A549 treated with DMSO at 1 μM for 4 hours (cell line): ENCODE measurements around the gene DDX39B. TPM values are rescaled to one million over a fixed set of nuclear protein-coding genes. Genes with fewer than 3 reads are reported as not detected.

Source experiments
- total RNA-seq: library from RNA; stranded (reverse); fragments of 200-300 nt; extraction: Qiagen RNA extraction; gene quantifications from 5 replicates; pipeline ENCODE4 v1.2.3, GENCODE V29; 2022; ENCODE audit warnings: low read depth

The DDX39B gene
- 352 to 407 TPM (median 386 TPM) in 5 replicates for total RNA-seq

DNA sequence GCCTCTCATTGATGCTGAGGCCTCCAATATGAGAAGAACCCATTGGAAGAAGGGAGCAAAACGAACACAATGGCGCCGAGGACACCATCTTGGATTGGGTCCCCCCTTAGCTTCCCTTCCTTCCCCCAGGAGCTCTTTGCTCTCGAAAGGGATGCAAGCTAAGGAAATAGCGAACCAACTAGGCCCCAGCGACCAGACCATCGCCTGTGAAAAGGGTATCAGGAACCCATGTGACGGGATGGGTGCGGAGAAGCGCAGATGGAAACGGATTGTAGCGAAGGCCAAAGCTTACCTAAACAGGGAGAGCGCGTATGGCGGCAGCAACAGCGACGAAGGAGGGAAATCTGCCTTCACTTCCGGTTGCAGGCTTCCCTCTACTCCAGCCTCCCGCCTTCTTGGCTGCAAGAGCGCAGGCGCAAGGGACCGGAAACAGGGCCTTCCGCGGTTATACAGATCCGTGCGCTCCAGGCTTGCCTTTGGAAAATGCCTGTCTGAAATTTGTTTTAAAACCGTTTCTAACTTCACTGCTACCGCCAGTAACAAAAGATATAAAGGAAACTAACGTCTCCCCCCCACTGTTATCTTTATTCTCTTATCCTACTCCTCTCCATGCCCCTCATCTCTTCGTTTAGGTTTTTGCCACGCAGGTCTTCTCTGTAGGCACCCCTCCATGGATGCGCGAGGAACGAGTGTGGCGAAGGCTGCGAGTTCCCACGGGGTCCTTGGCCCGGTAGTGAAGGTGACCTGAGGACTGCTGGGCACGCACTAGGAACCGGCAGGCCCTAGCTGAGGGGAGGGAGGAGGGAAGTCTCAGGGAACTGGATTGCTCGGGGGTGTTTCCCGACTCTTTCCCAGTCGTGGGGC, at the start of gene DDX39B:
TSS of gene DDX39B (minus strand) at position 346 of the 864 bp plus-strand sequence. CDS start 1,471 bp downstream, outside the sequence.

GRCh38 chr6:31586008-31586407, 44.2 kb upstream of the DDX39B start, which contains the start of gene LST1:
TSS of gene LST1 (plus strand) at chr6:31586277. CDS start at chr6:31587300, 1,023 bp downstream.

GRCh38 chr6:31582230-31582643, 40.4 kb upstream of the DDX39B start, which contains the start of gene LTB:
TSS of gene LTB (minus strand) at chr6:31582424. CDS start at chr6:31582417, 7 bp downstream.

GRCh38 chr6:31575335-31575901, 33.6 kb upstream of the DDX39B start, which contains the start of gene TNF:
TSS of gene TNF (plus strand) at chr6:31575565. CDS start at chr6:31575742, 177 bp downstream.

DNA sequence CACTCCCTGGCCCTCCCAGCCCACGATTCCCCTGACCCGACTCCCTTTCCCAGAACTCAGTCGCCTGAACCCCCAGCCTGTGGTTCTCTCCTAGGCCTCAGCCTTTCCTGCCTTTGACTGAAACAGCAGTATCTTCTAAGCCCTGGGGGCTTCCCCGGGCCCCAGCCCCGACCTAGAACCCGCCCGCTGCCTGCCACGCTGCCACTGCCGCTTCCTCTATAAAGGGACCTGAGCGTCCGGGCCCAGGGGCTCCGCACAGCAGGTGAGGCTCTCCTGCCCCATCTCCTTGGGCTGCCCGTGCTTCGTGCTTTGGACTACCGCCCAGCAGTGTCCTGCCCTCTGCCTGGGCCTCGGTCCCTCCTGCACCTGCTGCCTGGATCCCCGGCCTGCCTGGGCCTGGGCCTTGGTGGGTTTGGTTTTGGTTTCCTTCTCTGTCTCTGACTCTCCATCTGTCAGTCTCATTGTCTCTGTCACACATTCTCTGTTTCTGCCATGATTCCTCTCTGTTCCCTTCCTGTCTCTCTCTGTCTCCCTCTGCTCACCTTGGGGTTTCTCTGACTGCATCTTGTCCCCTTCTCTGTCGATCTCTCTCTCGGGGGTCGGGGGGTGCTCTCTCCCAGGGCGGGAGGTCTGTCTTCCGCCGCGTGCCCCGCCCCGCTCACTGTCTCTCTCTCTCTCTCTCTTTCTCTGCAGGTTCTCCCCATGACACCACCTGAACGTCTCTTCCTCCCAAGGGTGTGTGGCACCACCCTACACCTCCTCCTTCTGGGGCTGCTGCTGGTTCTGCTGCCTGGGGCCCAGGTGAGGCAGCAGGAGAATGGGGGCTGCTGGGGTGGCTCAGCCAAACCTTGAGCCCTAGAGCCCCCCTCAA, 30.5 kb upstream of the DDX39B start, which contains the start of gene LTA:
TSS of gene LTA (plus strand) at position 249 of the 871 bp plus-strand sequence. CDS start at position 703, 454 bp downstream.

DNA sequence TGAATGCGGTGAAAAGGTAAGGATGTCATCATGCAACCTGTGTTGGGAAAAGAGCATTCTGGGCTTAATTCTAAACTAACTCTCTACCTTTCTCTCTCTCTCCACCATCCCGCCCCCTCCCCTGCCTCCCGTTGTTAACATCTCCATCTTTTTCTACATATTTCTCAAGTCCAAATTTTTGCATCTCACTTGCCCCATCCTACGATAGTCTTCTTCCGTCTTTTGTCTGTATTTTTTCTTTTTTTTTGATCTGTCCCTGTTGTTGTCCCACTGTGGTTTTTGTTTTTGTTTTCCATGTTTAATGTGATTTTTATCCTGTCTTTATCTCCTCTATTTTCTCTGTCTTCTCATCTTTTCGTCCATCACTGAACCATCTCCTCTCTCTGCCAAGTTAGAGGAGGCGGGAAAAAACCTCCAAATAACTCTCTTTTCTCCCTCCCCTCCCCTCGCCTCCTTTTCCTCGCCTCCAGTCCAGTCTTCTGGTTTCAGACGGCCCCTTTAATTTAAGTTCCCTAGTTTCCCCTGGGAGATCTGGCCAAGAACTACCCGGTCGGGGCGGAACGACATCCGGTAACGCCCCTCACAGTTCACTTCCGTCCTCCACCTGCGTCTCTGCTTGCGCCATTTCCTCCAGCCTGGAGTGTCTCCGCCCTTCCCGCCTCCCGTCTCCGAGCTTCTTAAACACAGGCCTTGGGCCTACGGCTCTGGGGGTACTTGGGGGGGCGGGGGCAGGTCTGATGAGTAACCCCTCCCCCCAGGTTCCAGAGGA, 5.3 kb upstream of the DDX39B start, which contains the start of gene NFKBIL1:
TSS of gene NFKBIL1 (plus strand) at position 651 of the 769 bp plus-strand sequence. CDS start at position 738, 87 bp downstream.

GRCh38 chr6:31546339-31546957, 4.6 kb upstream of the DDX39B start, which contains the start of gene ATP6V1G2:
TSS of gene ATP6V1G2 (minus strand) at chr6:31546608. CDS start at chr6:31546559, 49 bp downstream.

GRCh38 chr6:31528821-31529328, 12.9 kb downstream of the DDX39B start, which contains the start of gene MCCD1:
TSS of gene MCCD1 (plus strand) at chr6:31528962. CDS start at chr6:31529015, 53 bp downstream.

DNA sequence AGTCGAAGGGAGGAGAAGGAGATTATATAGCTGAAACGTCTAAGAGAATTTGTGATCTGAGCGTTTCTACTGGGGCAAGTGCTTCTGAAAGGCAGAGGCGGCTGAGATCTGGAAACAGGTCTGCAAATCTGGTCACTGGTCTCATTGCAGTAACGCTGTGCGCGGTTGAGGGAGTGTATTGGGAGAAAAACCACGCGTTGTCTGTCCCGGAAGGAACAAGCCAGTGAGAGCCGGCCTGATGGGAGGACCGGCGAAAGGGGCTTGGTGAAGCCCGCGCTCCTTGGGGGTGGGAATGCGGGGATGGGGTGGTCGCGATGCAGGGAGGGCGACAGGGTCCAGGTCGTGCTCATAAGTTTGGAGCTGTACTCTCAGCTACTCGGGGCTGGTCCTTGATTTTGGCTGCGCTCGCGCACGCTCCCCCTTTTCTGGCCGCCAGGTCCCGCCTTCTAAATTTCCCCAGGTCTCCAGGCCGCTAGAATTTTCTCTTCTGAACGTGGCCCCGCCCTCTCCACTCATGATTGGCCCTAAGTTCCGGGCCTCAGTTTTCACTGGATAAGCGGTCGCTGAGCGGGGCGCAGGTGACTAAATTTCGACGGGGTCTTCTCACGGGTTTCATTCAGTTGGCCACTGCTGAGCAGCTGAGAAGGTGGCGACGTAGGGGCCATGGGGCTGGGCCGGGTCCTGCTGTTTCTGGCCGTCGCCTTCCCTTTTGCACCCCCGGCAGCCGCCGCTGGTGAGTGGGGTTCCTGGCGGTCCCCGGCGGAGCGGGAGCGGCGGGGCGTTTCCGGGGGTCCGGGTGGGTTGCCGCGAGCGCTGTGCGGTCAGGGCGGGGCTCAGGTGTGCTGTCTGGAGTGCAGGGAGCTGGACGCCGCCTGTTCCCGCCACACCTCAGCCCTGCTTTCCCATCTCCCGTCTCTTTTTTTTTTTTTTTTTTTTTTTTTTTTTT, 44.0 kb downstream of the DDX39B start, which contains the start of gene MICB:
TSS of gene MICB (plus strand) at position 615 of the 946 bp plus-strand sequence. CDS start at position 664, 49 bp downstream.

Other genes with a start within 250 kb of the DDX39B start
- gene HLA-B, start 184.8 kb downstream of the DDX39B start, total RNA-seq = 22.4 to 31.2 TPM (median 26.4 TPM) in 5 replicates
- gene MICA, start 138.4 kb downstream of the DDX39B start, total RNA-seq = 26.7 to 28.7 TPM (median 27.5 TPM) in 5 replicates
- gene MICB, start 43.9 kb downstream of the DDX39B start, total RNA-seq = 7.6 to 9.0 TPM (median 8.6 TPM) in 5 replicates
- not detected in 5 replicates for gene MCCD1, start 13.0 kb downstream of the DDX39B start, total RNA-seq
- gene ATP6V1G2, start 4.6 kb upstream of the DDX39B start, total RNA-seq = 0.40 to 0.77 TPM (median 0.64 TPM) in 5 replicates
- 9.6 to 12.9 TPM (median 11.4 TPM) in 5 replicates for gene NFKBIL1, start 5.6 kb upstream of the DDX39B start, total RNA-seq
- 0.11 to 0.12 TPM in 2 of 5 replicates, not detected in the others for gene LTA, start 30.3 kb upstream of the DDX39B start, total RNA-seq
- gene TNF, start 33.6 kb upstream of the DDX39B start, total RNA-seq = 0.10 to 0.22 TPM (median 0.11 TPM) in 3 of 5 replicates, not detected in the others
- 0.29 to 0.50 TPM (median 0.49 TPM) in 5 replicates for gene LTB, start 40.4 kb upstream of the DDX39B start, total RNA-seq
- 0.20 to 0.26 TPM in 2 of 5 replicates, not detected in the others for gene LST1, start 44.3 kb upstream of the DDX39B start, total RNA-seq
- not detected in 5 replicates for gene NCR3, start 51.0 kb upstream of the DDX39B start, total RNA-seq
- gene AIF1, start 73.2 kb upstream of the DDX39B start, total RNA-seq = not detected in 5 replicates
- gene PRRC2A, start 78.7 kb upstream of the DDX39B start, total RNA-seq = 68.9 to 101 TPM (median 86.8 TPM) in 5 replicates
- gene BAG6, start 110.7 kb upstream of the DDX39B start, total RNA-seq = 119 to 155 TPM (median 144 TPM) in 5 replicates
- gene APOM, start 113.9 kb upstream of the DDX39B start, total RNA-seq = 2.8 to 3.8 TPM (median 3.2 TPM) in 5 replicates
- gene C6orf47, start 118.8 kb upstream of the DDX39B start, total RNA-seq = 10.9 to 13.1 TPM (median 12.1 TPM) in 5 replicates
- 10.7 to 15.4 TPM (median 12.2 TPM) in 5 replicates for gene GPANK1, start 123.0 kb upstream of the DDX39B start, total RNA-seq
- gene CSNK2B, start 124.1 kb upstream of the DDX39B start, total RNA-seq = 165 to 176 TPM (median 167 TPM) in 5 replicates
- gene LY6G5B, start 128.0 kb upstream of the DDX39B start, total RNA-seq = 3.6 to 5.8 TPM (median 5.1 TPM) in 5 replicates
- gene LY6G5C, start 139.1 kb upstream of the DDX39B start, total RNA-seq = 0.95 to 2.0 TPM (median 1.3 TPM) in 5 replicates
- 16.1 to 20.1 TPM (median 17.9 TPM) in 5 replicates for gene ABHD16A, start 161.3 kb upstream of the DDX39B start, total RNA-seq
- not detected in 5 replicates for gene LY6G6F, start 164.9 kb upstream of the DDX39B start, total RNA-seq
- gene LY6G6D, start 173.3 kb upstream of the DDX39B start, total RNA-seq = not detected in 5 replicates
- gene LY6G6C, start 179.7 kb upstream of the DDX39B start, total RNA-seq = 0.12 to 0.20 TPM in 2 of 5 replicates, not detected in the others
- not detected in 5 replicates for gene MPIG6B, start 181.4 kb upstream of the DDX39B start, total RNA-seq
- gene DDAH2, start 187.3 kb upstream of the DDX39B start, total RNA-seq = 27.0 to 30.0 TPM (median 27.6 TPM) in 5 replicates
- gene CLIC1, start 194.5 kb upstream of the DDX39B start, total RNA-seq = 490 to 521 TPM (median 507 TPM) in 5 replicates
- gene MSH5, start 198.0 kb upstream of the DDX39B start, total RNA-seq = 10.7 to 16.8 TPM (median 15.8 TPM) in 5 replicates
- gene SAPCD1, start 220.7 kb upstream of the DDX39B start, total RNA-seq = 3.0 to 5.0 TPM (median 3.3 TPM) in 5 replicates
- 1.4 to 2.0 TPM (median 1.8 TPM) in 5 replicates for gene VWA7, start 235.3 kb upstream of the DDX39B start, total RNA-seq